GM18870 (cell line): ENCODE results near the gene PPP1R13B.
"Not testable (repeated sequence)": the region's sequence is repeated elsewhere in the genome, so short reads cannot be mapped to it uniquely, and the experiment has no call there.

Experiments
- ATAC-seq: cut with Tn5 transposase; IDR thresholded peaks from one replicate; pipeline ENCODE4 v1.9.1; 2021; ENCODE audit warnings: moderate library complexity; ENCODE audit not compliant: unreplicated experiment

The PPP1R13B gene

GRCh38 chr14:103802356-103802755 lies 45.0 kb downstream of the PPP1R13B start:
- no peak for ATAC-seq

GRCh38 chr14:103801459-103801858 lies 45.9 kb downstream of the PPP1R13B start:
- ATAC-seq: no peak

- not testable (repeated sequence) for ATAC-seq
Observed at GRCh38 chr14:103793192-103793591, 54.2 kb downstream of the PPP1R13B start.

GRCh38 chr14:103788086-103788485 lies 59.3 kb downstream of the PPP1R13B start:
- no peak for ATAC-seq

GRCh38 chr14:103782376-103782775 lies 65.0 kb downstream of the PPP1R13B start:
- no peak for ATAC-seq

GRCh38 chr14:103776319-103776718 lies 71.1 kb downstream of the PPP1R13B start:
- ATAC-seq: not testable (repeated sequence)

GRCh38 chr14:103775506-103775905 lies 71.9 kb downstream of the PPP1R13B start:
- no peak for ATAC-seq

GRCh38 chr14:103773521-103773920 lies 73.9 kb downstream of the PPP1R13B start:
- no peak for ATAC-seq

- ATAC-seq: no peak
Observed at GRCh38 chr14:103772078-103772712, 75.2 kb downstream of the PPP1R13B start.

- ATAC-seq: no peak
Observed at GRCh38 chr14:103770902-103771301, 76.5 kb downstream of the PPP1R13B start.

GRCh38 chr14:103770500-103770899 lies 76.9 kb downstream of the PPP1R13B start:
- ATAC-seq: no peak

GRCh38 chr14:103767336-103767894 lies 80.0 kb downstream of the PPP1R13B start:
- ATAC-seq: no peak

GRCh38 chr14:103765526-103765925 lies 81.8 kb downstream of the PPP1R13B start:
- ATAC-seq: no peak

- peak; percentile 85 for ATAC-seq
Observed at GRCh38 chr14:103763730-103764488, 83.5 kb downstream of the PPP1R13B start.

GRCh38 chr14:103762541-103762940 lies 84.8 kb downstream of the PPP1R13B start:
- no peak for ATAC-seq

- no peak for ATAC-seq
Observed at GRCh38 chr14:103762036-103762435, 85.3 kb downstream of the PPP1R13B start.

GRCh38 chr14:103758059-103758776 lies 89.2 kb downstream of the PPP1R13B start:
- no peak for ATAC-seq

GRCh38 chr14:103755060-103755459 lies 92.3 kb downstream of the PPP1R13B start:
- ATAC-seq: no peak

- ATAC-seq: no peak
Observed at GRCh38 chr14:103753774-103754173, 93.6 kb downstream of the PPP1R13B start.

GRCh38 chr14:103749860-103750259 lies 97.5 kb downstream of the PPP1R13B start:
- ATAC-seq: no peak

- no peak for ATAC-seq
Observed at GRCh38 chr14:103749452-103749851, 97.9 kb downstream of the PPP1R13B start.

- no peak for ATAC-seq
Observed at GRCh38 chr14:103748534-103748857, 98.9 kb downstream of the PPP1R13B start.
